ENCODE measurements around the gene BCL2.

DNA sequence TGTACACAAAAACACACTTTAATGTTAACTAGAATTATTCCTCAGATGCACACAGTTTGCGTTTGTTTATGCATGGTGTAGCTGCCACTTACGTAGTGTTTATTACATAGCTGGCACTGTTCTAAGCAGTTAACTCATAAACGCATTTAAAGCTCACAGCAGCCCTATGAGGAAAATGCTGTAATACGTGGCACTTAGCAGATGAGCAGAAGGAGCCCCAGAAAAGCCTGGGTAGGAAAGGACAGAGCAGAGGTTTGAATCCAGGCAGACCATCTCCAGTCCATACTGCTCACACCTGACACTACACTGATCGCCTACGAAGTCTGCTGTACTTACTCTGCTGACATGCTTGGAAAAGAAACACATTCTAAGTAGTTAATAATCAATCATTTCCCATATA lies 66.6 kb downstream of the BCL2 start:
- TF ChIP-seq CTCF (IDR thresholded peaks at IDR 0.05; ENCODE audit: low read depth, low read length) (no peak), EZH2phosphoT487 (IDR thresholded peaks at IDR 0.05; ENCODE audit: low read depth) (no peak)
